OCI-LY1 (cell line): Measurements from ENCODE around the gene PERCC1.

Experiments used
- EZH2 ChIP-seq: fragments of 200-600 bp; sonication (generic), shearing (Covaris generic); IDR thresholded peaks from 2 replicates; pipeline ENCODE4 v1.8.0; 2017; ENCODE audit warnings: borderline replicate concordance, mixed run types, mild to moderate bottlenecking, antibody characterized with exemption, low read length, moderate library complexity, mixed read lengths
- TF ChIP-seq, protein P1 (sequence below): fragments of 200-600 bp; sonication (generic), shearing (Covaris generic); IDR thresholded peaks from 2 replicates; pipeline ENCODE4 v1.5.1; 2017; ENCODE audit warnings: mild to moderate bottlenecking, antibody characterized with exemption, low read length, moderate library complexity, mixed read lengths

DNA sequence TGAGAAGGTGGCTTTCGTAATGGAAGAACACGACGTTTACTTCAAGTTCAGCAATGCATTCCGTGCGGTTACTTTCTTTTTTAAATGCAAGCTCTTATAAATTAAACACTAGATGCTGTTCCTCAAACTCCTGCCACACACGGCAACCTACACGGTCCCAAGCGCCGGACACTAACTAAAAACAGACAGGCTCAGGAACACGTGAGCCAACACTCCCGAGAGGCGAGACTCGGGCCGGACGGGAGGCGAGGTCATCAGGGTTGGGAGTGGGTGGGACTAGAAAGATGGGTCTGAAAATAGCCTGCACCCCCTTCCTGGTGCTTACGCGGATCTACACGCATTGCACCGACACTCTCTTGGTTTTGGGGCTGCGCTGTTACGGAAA lies 37.5 kb downstream of the PERCC1 start:
- no peak for TF ChIP-seq EZH2
- TF ChIP-seq, protein P1, sequence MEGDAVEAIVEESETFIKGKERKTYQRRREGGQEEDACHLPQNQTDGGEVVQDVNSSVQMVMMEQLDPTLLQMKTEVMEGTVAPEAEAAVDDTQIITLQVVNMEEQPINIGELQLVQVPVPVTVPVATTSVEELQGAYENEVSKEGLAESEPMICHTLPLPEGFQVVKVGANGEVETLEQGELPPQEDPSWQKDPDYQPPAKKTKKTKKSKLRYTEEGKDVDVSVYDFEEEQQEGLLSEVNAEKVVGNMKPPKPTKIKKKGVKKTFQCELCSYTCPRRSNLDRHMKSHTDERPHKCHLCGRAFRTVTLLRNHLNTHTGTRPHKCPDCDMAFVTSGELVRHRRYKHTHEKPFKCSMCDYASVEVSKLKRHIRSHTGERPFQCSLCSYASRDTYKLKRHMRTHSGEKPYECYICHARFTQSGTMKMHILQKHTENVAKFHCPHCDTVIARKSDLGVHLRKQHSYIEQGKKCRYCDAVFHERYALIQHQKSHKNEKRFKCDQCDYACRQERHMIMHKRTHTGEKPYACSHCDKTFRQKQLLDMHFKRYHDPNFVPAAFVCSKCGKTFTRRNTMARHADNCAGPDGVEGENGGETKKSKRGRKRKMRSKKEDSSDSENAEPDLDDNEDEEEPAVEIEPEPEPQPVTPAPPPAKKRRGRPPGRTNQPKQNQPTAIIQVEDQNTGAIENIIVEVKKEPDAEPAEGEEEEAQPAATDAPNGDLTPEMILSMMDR = no peak
